ENCODE data around the gene MEIS1.
"Not testable (repeated sequence)": the region's sequence is repeated elsewhere in the genome, so short reads cannot be mapped to it uniquely, and the experiment has no call there.

The MEIS1 gene

DNA sequence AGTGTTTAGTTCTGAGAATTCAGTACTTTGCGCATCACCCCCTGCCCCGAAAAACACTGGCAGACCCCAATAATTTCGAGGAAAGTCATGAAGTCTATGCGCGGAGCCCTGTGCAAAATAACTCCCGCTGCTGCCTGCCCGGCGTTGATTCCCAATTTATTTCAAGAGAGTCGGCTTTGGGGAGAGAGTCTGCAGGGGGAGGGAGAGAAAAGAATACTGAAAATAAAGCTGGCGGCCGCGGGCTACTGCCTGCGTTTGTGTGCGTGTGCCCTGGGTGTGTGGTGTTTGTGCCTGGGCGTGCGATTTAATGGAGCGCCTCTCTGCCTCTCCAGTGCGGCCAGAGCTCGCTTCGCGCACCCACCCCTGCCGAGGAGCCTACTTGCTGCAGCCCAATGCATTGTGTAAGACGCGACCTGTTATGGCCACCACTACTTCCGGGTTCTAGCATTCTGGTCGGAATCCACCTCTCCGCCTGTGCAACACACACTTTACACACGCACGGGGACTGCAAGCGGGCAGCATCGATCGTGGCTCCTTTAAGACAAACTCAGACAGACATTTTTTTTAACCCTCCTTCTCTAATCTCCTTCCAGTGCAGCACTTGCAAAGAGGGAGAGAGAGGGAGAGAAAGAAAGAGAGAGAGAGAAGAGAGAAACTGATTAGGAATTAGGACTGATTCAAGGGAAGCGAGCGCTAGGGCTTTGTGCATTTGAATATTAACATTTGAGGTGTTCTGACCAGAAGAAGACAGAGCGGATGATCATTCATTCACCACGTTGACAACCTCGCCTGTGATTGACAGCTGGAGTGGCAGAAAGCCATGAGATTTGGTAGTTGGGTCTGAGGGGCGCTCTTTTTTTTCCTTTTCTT is at the start of gene MEIS1:
Gene MEIS1, plus strand, starts transcription at position 447 of the 870 bp plus-strand sequence. CDS start 732 bp downstream, outside the sequence.
- no peak for DNase-seq (ENCODE audit: low read depth in 1 of 2, low spot score in 1 of 2)

DNA sequence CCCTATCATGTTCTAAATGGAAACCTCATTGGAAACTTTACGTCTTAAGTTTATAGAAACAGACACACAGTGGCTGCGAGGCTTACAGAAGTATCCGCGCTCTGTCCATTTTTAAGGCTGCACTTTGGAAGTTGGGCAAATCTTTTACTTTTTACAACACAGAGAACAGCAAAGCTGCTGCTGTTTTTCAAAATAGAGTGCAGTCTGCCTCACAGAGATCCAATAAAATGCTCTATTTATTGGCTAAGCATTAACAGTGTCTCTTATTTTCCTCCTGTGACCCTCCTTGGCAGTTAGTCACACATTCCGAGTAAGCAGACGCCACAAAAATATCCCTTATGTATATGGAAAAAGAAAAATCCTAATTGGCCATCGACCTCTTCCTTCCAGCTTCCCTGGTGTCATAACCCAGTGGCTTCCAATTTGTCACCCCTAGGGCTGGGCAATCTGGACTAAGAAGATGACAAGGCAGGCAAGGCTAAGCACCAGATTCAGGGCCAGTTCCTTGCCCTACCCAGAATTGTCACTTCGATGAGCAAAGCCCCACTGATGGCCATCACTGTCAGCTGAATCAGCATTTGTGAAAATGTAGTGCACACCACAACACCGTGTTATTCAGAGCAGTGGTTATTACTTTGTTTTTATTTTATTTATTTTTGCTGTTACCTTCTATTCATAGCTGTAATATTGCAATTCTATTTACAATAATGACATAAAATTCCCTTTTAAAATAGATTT is 47.7 kb upstream of the MEIS1 start:
- no peak for DNase-seq (ENCODE audit: low read depth in 1 of 2, low spot score in 1 of 2)

DNA sequence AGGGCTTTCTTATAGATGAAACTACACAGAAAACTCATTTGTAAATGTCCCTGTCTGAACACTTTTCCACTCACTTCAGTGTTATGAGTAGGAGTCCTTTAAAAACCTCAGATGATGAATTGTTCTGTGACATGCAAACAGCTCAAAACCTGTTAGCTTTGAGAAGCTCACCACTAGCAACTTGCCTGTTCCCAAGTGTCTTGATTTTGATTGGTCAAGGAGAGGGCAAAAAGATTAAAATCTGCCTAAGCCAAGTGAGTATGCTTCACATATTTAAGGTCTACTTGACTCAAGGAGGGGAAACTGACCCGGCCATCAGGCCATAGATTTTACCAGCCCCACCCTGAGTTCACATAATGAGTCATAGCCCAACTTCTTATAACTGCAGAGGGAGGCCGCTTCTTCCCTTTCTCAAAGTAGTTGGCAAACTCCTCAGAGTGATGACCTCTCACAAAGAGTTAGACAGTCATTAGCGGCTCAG is 45.2 kb upstream of the MEIS1 start:
- DNase-seq (ENCODE audit: low read depth in 1 of 2, low spot score in 1 of 2), result no peak

DNA sequence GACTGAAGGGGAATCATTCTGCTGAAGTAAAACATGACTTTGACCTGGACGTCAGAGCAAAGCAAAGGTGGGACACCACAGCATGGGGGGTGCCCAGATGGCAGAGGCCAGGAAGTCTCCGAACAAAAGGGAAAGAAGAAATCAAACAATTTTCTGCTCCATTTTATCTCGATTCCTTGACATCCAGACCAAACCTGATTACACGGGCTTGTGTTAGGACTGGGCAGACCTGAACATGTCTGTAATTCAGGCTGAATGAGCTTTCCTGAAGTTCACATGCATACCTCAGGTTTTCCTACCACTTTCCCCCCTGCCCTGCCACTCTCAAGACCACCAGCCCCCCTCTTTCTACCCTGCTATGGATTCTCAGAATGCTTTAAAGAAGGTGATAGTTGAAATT is 44.8 kb upstream of the MEIS1 start:
- no peak for DNase-seq (ENCODE audit: low read depth in 1 of 2, low spot score in 1 of 2)

DNA sequence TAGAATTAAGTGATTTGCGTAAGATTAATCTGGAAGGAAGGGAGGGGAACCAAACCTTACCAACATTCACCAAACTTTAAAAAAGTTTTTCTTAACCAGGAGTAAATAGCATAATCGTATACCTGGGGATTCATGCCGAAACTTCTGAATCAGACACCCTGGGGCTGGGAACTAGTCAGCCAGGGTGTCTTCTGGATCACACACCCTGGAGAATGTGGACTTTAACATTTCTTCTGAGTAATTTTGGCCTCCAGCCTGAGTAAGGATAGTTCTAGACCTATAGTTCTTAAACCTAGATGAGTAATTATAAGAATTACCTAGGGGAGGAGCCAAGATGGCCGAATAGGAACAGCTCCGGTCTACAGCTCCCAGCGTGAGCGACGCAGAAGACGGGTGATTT is 44.1 kb upstream of the MEIS1 start:
- no peak for DNase-seq (ENCODE audit: low read depth in 1 of 2, low spot score in 1 of 2)

DNA sequence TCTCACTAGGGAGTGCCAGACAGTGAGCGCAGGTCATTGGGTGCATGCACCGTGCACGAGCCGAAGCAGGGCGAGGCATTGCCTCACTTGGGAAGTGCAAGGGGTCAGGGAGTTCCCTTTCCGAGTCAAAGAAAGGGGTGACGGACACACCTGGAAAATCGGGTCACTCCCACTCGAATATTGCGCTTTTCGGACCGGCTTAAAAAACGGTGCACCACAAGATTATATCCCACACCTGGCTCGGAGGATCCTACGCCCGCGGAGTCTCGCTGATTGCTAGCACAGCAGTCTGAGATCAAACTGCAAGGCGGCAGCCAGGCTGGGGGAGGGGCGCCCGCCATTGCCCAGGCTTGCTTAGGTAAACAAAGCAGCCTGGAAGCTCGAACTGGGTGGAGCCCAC is 43.7 kb upstream of the MEIS1 start:
- not testable (repeated sequence) for DNase-seq (ENCODE audit: low read depth in 1 of 2, low spot score in 1 of 2)

DNA sequence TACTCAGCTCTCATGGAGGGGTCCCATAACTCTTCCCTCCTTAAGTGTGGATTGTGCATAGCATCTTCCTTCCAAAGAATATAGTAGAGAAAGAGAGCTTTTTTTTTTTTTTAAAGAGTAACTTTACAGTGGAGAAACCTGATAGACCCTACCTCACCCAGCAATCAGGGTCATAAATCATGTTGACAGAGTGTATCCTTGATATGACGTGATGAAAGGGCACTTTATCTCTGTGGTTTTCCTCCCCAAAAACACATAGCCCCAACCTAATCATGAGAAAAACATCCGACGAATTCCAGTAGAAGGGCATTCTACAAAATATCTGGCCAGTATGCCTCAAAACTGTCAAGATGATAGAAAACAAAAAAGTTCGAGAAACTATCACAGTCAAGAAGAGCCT is 29.5 kb upstream of the MEIS1 start:
- DNase-seq (ENCODE audit: low read depth in 1 of 2, low spot score in 1 of 2), result no peak

DNA sequence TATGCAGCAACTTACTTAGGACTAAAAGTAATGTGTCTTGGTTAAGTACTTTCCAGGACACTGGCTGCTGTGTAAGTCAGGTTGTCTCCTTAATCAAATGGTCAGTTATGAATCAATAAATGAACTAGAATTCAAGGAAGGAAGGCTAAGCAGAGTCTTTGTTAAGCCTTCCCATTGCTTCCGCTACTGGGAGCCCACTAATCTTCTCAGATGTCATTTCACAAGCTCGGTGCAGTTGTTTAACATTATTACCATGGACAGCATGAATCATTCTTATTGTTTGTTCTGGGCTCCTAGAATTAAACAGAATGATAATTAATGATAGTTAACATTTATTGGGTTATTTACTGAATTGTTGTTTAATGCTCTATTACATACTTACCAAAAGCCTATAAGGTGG is 26.0 kb upstream of the MEIS1 start:
- DNase-seq (ENCODE audit: low read depth in 1 of 2, low spot score in 1 of 2), result no peak

DNA sequence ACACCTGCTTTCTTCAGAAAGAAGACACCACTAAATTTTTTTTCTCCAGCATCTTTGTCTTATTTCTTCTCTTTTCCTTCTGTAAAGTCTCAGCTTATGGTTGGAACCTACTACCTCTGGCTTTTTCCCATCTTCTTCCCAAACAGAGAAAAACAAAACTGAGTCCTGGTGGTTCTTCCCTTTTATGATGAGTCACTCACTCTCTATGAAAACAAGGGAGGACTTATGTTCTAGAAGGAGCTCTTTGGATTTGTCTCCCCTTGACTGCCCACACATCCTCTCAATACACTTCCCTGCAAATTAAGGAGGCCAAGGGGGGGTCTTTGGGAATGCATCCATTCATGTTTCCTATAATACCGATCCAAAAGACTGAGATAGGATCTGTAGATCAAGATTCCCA is 22.1 kb upstream of the MEIS1 start:
- no peak for DNase-seq (ENCODE audit: low read depth in 1 of 2, low spot score in 1 of 2)

DNA sequence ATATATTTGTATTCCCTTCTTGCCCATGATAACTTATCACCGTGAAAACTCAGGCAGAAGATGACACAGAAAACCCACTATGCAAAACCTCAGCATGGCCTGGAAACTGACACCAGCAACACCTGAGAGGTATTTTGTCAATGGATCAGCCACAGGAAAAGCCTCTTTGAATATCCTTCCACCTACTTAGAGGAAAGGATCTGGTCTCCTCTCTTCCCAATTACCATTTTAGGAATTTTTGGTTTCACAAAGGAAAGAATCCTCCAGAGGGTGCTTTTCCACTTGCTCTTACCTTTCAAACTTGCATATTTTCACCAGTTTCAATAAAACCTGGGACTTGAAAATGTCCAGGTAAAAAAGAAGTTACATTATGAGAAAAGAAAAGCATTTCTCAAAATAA is 20.0 kb upstream of the MEIS1 start:
- no peak for DNase-seq (ENCODE audit: low read depth in 1 of 2, low spot score in 1 of 2)

DNA sequence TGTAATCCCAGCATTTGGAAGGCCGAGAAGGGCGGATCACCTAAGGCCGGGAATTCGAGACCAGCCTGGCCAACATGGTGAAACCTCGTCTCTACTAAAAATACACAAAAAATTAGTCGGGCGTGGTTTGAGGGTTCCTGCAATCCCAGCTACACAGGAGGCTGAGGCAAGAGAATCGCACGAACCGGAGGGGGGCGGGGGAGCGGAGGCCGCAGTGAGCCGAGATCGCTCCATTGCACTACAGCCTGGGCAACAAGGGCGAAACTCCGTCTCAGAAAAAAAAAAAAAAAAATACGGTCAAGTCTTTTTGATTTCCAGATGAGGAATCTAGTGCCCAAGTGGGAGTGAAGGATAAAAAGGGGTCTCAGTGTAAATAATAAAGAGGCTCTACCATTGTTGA is 16.5 kb upstream of the MEIS1 start:
- DNase-seq (ENCODE audit: low read depth in 1 of 2, low spot score in 1 of 2), result no peak

DNA sequence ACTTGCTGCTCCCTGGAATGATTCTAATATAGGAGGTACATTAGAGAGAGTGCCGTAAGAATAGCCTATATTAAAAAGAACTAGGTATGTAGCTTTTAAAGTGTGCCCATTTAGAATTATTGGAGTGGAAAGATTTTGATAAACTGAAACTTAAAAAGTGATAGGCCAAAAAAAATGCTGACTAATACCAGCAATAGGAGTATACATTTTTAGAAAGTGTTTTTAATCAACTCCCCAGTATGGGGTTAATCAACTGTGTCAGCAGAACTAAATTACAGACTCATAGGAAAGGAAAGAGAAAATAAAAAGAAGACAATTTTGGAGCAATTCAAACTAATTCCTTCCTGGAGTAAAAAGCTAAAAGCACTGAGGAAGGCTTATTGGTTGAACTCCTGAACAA is 13.3 kb upstream of the MEIS1 start:
- DNase-seq (ENCODE audit: low read depth in 1 of 2, low spot score in 1 of 2), result no peak

DNA sequence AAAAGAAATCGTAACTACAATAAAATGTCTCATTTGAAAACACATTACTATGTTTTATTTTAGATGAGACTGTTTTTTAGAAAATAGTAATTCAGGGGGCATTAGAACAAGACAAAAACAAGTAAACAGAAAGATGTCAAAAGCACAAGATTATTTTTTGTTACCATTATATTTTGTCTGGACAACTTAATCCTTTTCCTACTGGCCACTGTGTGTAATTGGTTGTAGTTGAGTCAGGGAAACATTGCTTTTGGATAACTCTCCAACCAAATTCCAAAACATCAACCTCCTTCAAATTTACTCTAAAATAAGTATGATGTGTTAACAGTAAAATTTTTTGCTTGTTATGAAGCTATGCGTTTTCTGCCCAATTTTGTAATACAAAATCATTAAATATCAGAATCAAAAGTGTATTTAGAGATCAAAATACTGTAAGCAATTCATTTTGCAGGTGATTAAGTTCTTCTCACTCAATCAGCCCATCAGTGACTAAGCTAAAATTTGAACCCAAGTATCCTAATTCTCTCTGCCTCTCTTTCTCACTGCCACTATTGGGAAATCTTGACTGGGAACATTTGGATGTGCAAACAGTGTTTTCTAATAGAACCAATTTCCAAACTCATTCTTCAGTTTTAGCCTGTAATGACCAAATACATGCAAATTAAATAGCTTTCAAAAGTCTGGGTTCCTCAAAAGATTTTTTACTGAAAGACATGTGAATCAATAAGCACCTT is 11.4 kb upstream of the MEIS1 start:
- no peak for DNase-seq (ENCODE audit: low read depth in 1 of 2, low spot score in 1 of 2)

DNA sequence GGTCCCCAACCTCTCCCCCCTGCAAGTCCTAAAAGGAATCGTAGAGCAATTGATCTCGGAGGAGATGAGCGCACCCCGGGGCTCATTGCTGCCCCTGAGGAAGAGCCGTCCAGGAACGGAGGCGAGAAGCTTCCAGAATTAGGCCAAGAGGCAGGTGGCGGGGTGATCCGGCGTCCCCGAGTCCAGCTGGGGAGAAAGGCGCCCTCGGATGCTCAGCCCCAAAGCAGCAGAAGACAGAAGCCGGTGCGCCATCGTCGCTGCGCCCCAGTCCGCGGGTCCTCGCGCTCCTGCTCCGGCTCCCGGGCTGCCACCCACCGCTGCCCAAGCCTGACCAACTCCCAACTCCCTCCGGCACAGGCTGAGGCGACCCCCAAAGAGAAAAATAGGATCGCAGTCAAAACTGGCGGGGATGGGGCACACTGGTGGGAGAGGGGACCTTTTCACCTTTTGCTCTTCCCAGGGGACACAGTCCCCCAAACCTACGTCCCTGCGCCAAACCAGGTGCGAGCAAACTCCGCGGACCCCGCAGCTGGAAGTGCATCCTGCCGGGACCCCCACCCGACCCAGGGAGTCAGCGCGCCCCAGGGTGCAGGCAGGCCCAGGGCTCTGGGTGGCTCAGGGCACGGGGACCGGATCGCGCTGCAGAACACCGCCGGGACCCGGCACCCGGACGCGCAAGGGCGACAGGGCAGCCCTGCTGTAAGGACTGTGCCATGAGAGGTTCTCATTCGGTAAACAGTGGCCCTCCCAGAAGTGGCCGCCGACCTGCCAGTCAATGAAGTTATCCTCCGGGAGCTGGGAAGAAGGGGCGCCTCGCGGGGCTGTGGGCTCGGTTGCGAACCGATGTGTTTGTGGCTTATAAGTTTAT is 8.4 kb upstream of the MEIS1 start:
- no peak for DNase-seq (ENCODE audit: low read depth in 1 of 2, low spot score in 1 of 2)

DNA sequence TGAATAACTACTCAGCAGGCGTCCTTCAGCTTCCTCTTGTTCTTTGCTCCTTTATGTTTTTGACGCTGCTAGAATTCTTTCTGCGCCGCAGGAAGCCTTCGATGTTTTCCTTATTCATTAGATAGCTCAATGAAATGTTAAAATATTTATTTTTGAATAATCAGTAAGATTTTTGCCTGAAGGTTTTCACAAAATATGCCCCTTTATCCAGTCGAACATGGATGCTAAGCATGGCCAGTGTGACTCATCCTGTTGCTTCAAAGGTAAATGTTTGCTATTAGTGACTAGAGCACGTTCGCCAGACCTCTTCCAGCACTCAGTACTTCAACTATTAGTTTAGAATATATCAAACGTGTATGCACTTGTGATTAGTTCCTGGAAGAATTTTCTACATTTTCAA is 7.6 kb upstream of the MEIS1 start:
- DNase-seq (ENCODE audit: low read depth in 1 of 2, low spot score in 1 of 2), result no peak

DNA sequence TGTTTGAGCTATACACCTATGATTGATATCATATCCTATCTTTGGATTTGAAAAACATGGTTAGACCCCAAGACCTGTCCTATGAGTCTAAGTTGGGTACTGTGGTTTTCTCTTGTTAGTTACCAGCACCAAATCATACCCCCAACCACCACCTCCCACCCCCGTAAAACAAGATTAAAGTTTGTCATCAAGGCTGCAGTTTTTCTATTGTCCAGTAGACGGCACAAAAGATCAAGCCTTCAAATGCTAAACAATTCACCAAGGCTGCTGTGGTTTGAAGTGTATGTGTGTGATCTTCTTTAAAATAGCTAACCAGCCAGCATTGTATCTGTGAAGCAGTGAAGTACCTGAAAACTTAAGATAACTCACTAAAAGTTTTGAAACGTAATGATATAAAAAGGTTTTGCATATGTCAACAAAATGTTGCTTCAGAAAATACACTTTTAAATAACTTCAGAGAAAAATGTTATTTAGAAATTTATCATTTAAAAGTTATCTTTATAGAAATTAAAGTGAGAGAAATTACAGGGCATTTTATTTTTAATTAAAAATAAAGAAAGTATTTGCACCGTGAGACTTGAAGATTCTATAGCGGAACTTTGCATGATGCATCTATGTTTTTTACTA is 5.8 kb upstream of the MEIS1 start:
- DNase-seq (ENCODE audit: low read depth in 1 of 2, low spot score in 1 of 2), result no peak

DNA sequence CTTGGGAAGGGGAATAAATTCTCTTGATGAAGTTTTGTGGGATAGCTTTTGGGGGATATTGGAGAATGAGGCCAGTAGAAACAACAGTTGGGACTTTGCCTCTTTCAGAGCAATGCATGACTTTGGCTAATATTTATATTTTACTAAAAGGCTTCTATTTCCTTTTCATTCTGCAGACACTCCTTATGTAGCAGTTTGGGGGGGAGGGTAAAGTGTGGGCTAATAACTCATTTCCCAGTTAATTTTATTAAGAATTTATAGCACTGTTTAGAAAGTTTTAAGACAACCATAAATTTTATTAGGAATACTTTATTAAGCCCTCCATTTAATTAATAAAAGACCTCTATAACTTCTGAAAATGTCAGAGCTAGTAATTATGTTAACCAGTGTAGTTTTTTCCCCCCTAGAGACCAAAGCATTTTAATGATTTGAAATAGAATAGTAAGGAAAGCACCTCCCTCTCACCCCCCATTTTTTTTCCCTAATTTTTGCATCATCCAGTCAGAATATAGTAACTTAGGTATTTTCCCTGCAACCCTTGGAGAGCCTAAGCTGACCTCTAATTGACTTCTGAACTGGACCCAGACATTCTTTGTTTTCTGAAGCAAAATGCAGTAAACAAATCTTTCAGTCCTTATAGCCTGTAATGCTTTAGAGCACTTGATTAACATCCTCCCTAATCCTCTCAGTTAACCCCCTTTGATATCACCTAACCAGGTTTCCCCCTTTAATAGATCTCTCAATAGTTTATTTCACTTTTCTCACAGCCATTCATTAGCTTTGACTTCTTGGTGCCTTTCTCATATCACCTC is 5.0 kb upstream of the MEIS1 start:
- DNase-seq (ENCODE audit: low read depth in 1 of 2, low spot score in 1 of 2), result no peak

DNA sequence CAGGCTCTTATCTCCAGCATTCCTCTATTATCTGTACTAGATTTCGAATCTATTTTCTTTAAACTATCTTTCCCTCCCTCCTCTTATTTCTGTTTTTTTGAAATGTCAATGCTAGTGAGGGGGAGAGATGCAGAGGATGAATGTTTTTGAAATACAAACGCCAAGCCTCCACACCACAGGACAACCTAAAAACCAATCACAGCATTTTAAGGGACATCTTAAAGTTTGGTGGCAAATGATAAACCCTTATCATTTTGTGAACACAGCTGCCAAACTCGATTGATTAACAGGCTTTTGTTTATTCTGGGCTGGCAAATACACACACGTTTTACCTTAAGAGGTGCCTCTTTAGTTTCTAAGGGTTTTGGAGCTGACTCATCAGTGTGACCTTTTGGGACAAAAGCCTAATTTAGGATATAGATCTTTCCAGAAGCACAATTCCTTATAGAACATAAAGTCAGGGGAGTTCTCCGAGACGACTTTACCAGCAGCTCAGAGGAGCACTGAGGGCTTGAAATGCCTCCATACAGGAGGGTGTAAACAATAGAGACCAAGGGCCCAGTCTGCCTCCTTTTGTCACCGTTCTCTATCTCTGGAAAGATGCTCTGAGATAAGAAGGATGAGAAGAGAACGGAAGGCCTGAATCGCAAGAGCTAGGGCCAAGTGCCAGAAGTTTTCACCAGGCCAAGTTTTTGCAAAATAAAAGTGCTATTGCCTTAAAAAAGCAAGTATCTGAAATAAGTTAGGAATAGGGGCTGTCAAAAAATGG is 4.2 kb upstream of the MEIS1 start:
- DNase-seq (ENCODE audit: low read depth in 1 of 2, low spot score in 1 of 2), result no peak

DNA sequence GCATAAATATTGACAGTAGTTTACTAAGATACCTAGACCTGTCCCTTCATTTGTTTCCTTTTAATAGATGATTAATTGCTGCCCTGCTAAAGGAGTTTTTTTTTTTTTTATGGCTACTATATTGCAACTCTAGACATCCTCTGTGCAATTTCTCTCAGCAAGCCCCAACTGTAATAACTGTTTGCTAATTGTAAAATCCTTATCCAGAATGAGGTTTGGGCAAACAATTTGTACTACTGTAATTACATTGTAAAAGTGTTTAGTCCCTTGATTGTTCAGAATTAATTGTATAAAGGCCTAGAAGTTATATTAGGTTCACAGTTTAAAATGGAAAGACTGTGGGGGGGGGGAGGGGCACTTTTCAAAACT is 3.7 kb upstream of the MEIS1 start:
- no peak for DNase-seq (ENCODE audit: low read depth in 1 of 2, low spot score in 1 of 2)
